Suprapubic skin (tissue), 3 donors: ENCODE measurements around the gene NFIB.

Experiments used
- EP300 ChIP-seq: sonication (generic); formaldehyde crosslinking; IDR thresholded peaks from one replicate; pipeline ENCODE4 v1.6.1; 2017; ENCODE audit warnings: antibody characterized with exemption
- POLR2A ChIP-seq, 2 donors: fragments of 450-650 bp; IDR thresholded peaks; one replicate each; pipeline ENCODE4 v1.6.1; 2017; ENCODE audit warnings: antibody characterized with exemption in 2 of 2, mild to moderate bottlenecking in 2 of 2, moderate library complexity in 2 of 2
- TF ChIP-seq, protein P1 (sequence below), 2 donors: fragments of 200-600 bp in 1 of 2; fragments of 450-650 bp in 1 of 2; sonication (generic) in 1 of 2; IDR thresholded peaks; one replicate each; pipeline ENCODE4 v1.5.1; 2016 to 2019; ENCODE audit warnings: antibody characterized with exemption in 2 of 2, mild to moderate bottlenecking in 1 of 2, moderate library complexity in 1 of 2

- TF ChIP-seq, protein P1, sequence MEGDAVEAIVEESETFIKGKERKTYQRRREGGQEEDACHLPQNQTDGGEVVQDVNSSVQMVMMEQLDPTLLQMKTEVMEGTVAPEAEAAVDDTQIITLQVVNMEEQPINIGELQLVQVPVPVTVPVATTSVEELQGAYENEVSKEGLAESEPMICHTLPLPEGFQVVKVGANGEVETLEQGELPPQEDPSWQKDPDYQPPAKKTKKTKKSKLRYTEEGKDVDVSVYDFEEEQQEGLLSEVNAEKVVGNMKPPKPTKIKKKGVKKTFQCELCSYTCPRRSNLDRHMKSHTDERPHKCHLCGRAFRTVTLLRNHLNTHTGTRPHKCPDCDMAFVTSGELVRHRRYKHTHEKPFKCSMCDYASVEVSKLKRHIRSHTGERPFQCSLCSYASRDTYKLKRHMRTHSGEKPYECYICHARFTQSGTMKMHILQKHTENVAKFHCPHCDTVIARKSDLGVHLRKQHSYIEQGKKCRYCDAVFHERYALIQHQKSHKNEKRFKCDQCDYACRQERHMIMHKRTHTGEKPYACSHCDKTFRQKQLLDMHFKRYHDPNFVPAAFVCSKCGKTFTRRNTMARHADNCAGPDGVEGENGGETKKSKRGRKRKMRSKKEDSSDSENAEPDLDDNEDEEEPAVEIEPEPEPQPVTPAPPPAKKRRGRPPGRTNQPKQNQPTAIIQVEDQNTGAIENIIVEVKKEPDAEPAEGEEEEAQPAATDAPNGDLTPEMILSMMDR (IDR thresholded peaks at IDR 0.05): no peak
- TF ChIP-seq POLR2A (IDR thresholded peaks at IDR 0.05) (no peak), EP300 (no peak)
Measured at GRCh38 chr9:14095277-14095676, 218.7 kb downstream of the NFIB start.
